ENCODE measurements around the gene AGO3. TPM values are rescaled to one million over a fixed set of nuclear protein-coding genes. Genes with fewer than 3 reads are reported as not detected.
"Not testable (repeated sequence)": the region's sequence is repeated elsewhere in the genome, so short reads cannot be mapped to it uniquely, and the experiment has no call there.

Gene AGO3
- total RNA-seq (2014; rRNA removed; shearing (Covaris generic)), result 13.9 and 23.0 TPM in 2 replicates
- 14.0 and 22.9 TPM in 2 replicates for polyA plus RNA-seq (2015; cell fraction: cytosol; rRNA removed)
- 18.8 and 21.9 TPM in 2 replicates for polyA plus RNA-seq (2015; cell fraction: nucleus; rRNA removed)

DNA sequence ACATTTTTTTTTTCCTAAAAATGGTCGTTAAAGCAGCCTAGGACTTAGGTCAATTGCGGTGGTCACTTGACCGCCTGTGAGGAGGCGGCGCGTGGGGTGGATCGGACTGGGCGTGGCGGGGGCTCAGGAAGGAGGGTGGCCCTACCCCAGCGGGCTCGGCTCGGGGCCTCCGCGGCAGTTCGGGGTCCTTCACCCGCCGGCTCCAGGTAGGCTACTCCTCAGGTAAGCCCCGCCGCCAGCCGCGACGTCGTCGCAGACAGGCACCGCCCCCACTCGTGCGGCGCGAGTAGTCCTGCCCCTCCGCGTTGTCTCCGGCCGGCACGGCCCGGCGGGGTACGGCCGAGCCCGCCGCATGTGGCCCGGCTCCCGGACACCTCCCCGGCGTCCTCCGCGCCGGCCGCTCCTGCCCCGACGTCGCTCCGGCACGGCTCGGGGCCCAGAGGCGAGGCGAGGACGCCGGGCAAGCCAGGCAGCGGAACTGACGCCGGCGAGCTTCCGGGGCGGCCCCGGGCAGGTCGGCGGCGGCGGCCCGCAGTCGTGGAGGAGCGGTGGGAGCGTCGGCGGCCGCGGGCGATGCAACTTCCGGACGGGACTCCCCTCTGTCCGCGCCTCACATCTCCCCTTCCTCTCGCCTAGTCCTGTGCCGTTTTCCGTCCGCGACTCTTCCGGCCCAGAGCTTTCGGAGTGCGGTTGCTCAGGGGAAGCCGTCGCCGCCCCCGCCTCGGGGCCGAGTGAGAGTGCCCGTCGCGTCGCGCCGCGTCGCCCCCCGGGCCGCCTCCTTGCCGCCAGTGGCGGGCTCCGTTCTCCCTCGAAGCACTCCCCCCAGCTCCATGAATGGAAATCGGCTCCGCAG is at the start of gene AGO3:
Gene AGO3, plus strand, starts transcription at position 513 of the 853 bp plus-strand sequence. Its CDS starts 322 bp downstream, at position 835.
- DNase-seq (ENCODE audit: low read depth), result peak; percentile 93

DNA sequence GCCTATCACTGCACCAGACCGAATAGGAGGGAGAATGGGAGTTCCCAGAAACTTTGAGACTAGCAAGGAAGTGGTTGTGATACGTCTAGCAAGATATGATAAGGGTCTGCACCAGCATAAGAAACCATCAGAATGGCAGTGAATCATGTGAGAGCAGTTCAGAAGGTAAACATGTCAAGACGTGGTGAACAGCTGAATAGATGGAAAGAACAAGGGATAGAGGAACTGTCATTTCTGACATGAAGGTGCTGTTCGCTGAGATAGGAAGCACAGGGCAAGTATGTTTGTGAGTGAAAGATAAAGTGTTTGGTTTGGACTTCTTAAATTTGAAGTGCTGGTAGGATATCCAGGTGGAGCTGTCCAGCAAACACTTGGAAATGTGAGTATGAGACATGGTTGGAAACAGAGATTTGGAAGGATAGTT is 49.0 kb upstream of the AGO3 start:
- no peak for DNase-seq (ENCODE audit: low read depth)

DNA sequence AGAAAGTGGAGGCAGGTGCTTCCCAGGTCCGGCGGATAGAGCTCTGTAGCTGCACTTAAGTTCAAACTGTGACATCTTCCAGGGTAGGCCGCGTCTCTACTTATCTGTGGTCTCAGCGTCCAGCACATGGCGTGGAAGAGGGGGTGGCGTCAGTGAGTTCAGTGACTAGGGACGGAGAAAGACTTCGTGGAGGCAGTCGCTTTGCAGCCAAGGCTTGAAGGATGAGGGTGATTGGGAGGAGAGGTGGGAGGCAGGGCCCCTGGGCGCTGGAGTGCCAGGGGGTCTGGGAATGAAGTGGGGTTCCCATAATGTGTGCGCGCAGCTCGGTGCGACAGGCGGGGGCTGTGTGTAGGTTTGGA is 48.3 kb upstream of the AGO3 start:
- no peak for DNase-seq (ENCODE audit: low read depth)

DNA sequence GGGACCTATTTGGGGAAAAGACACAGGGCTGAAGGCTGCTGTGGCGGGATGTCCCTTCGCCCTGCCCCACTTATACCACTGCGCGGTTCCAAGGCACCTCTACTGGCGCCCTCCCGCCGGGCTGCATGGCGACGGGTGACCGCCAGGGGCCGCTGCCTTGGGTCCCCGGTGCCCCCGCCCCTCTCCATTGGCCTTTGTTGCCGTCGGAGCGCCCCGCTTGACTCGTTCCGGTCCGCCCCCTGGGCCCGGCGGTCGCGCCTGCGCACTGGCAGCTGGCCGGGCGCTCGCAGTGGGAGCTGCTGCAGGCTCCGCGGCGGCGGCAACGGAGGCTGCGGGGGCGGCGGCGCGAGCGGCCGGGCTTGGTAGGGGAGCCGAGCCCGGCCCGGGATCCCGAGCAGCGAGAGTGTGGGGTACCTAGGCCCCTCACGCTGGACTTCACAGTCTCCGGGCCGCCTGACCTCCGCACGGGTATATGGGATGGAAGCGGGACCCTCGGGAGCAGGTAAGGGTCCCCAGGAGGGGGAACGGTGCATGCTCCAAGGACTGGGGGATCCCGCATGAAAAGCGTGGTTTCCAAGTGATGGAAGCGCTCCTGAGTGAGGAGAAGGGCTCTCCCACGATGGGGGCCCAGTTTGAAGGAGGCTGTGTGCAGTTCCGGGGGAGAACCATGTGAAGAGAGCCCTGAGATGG is 47.8 kb upstream of the AGO3 start, which contains the start of gene AGO1:
Gene AGO1, plus strand, starts transcription at position 265 of the 690 bp plus-strand sequence. Its CDS starts 213 bp downstream, at position 478.
- DNase-seq (ENCODE audit: low read depth), result peak; percentile 86

DNA sequence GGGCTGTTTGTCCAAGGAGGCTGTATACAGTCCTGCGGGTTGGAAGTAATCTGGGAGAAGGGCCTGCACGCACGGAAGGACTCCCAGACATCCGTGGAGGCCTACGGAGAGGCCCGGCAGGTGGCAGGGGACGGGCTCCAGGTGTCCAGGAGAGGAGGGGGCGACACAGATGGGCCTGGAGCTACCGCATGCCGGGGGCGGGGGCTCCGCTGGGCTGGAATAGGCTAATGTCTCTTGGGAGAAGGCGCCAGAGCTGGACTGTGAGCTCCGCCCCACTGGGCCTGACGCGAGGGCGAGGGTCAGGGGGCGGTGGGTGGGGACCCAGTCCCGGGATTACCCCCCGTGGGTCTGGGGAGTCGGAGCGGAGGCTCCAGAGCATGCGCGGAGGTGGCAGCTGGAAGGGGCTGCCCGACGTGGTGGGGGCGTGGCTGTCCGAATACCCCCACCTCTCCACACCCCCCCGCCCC is 47.2 kb upstream of the AGO3 start:
- DNase-seq (ENCODE audit: low read depth), result no peak

DNA sequence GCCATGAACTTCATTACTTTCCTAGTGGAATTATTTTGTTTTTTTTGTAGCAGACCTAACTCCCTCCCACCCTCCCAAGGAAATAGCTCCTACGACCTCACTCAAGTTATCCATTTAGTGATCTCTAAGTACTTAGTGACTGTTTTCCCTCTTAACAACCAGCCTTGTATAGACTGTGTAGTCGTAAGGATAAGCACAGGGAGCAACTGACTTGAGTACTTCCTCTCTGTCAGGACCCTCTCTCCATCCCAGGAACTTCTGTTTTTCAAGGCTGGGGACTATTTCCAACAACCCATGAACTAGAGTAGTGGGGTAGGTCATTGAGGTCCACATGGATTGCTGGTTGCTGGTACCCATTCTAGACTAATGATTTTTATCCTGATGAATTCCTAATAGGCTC is 46.0 kb upstream of the AGO3 start:
- no peak for DNase-seq (ENCODE audit: low read depth)

DNA sequence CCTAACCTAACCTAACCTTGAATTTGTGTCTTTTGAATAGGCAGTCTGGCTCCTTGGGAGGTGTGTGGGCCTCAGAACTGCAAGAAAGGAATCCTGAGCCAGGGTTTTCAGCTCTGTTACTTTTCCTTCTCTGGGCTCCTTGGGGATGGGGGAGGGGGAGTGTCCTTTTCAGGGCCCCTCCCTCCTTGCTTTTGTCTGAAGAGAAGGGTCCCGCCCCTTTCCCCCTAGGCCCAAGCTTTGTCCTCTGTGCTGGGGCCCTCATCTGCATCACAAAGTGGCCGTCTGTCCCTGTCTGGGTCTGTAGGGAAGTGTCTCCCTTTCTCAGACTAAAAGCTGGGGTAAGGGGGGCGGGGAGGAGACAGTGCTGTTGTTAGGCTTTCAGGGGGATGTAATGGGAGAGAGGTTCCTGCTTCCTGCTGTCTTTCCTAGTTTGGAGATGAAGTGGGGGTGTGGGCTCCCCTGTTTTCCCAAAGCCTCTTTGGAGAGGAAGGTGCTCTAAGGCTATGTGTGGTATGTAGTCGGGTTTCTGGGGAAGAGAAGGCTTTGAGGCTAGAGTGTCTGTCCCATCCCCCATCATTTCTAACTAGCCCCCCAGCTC is 44.8 kb upstream of the AGO3 start:
- no peak for DNase-seq (ENCODE audit: low read depth)

DNA sequence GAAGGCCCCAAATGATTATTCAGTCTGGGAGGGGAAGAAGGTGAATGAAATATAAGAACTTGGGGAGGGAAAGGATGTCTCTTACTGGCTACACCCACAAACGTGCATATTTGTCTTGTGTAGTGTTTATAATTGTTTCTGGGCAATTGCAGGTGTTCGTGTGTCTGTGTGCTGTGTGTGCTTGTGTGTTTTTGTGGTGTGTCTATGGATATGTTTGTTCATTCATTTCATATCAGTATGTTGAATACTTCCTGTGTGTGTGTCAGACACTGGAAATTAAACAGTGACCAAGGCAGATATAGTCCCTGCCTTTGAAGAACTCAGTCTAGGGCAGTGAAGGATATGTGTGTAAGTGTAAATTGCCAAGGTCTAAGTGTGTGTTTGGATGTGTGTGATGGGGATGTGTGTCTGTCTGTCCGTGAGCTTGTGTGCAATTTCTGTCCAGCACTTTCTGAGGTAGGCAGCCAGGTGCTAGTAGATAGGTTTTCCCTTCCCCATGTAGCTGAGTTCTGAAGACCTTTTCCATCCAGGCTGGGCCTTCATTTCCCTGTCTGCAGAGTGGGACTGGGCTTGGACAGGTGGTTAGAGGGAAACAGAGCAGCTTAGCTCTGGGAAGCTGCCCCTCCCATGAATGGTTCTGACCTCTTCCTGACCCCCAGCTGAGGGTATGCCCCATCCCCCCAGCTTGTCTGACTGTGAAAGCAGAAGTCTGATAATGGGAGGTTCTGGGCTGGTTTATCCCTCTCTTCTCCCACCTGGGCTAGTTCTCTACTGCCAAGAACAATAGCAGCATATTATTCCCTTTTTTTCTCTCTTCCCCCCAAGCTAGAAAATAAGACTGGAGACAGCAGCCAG is 44.1 kb upstream of the AGO3 start:
- no peak for DNase-seq (ENCODE audit: low read depth)

DNA sequence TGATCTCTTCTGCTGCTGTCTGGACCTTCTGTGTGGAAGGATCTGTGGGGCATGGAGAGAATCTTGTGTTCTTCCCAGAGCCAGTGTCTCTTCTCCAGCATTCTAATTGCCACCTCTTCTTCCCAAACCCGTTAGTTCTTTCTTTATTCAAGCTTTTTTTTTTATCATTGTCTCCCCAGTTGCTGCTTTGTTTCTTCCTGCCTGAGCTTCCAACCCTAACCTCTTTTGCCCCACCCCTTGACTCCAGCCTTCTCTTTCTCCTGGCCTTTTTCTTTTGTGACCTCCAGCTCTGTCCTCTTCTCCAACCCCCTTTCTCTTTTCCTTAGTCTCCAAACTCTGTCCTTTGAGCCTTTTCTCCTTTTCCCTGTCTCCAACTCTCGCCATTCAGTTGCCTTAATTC is 43.4 kb upstream of the AGO3 start:
- no peak for DNase-seq (ENCODE audit: low read depth)

DNA sequence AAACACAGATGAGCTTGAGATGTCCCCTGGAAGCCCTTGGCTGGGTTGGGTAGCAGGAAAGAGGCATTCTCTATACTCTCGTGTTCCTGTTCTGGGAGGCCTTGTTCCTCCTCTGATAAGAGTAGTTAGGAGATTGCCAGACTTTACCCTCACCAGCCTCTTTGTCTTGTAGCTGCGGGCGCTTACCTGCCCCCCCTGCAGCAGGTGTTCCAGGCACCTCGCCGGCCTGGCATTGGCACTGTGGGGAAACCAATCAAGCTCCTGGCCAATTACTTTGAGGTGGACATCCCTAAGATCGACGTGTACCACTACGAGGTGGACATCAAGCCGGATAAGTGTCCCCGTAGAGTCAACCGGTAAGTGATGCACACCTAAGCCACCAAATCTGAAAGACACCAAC is 42.6 kb upstream of the AGO3 start:
- DNase-seq (ENCODE audit: low read depth), result no peak

DNA sequence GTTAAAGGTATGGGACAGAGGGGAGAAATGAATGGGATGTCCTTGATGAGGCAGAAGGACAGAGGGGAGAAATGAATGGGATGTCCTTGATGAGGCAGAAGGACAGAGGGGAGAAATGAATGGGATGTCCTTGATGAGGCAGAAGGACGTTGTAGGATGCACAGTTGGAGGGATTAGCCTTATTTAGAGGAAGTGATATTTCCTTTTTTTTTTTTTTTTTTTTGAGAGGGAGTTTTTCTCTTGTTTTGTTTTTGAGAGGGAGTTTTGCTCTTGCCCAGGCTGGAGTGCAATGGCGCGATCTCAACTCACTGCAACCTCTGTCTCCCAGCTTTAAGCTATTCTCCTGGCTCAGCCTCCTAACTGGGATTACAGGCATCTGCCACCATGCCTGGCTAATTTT is 41.9 kb upstream of the AGO3 start:
- not testable (repeated sequence) for DNase-seq (ENCODE audit: low read depth)

DNA sequence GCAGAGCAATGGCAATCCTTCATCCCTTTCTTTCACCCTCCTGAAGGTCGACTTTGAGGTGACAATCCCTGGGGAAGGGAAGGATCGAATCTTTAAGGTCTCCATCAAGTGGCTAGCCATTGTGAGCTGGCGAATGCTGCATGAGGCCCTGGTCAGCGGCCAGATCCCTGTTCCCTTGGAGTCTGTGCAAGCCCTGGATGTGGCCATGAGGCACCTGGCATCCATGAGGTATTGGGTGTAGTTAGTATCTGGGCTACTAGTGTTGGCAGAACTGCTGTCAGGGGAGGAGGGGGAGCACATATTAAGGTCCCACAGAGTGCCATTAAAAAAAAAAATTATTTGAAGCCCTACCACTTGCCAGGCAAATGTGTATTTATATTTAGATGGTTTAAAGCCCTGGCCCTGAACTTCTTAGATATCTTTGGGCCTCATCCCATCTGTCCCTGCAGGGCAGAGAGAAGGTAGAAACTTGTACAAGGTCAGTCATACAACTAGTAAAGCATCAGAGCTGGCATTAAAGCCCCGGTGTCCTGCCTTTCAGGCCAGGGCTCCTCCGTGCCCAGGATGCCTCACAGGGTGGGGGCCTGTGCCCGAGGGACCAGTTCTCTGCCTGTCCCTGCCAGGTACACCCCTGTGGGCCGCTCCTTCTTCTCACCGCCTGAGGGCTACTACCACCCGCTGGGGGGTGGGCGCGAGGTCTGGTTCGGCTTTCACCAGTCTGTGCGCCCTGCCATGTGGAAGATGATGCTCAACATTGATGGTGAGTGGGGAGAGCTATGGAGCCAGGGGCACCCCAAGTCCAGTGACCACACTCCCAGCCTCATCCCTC is 37.6 kb upstream of the AGO3 start:
- no peak for DNase-seq (ENCODE audit: low read depth)

DNA sequence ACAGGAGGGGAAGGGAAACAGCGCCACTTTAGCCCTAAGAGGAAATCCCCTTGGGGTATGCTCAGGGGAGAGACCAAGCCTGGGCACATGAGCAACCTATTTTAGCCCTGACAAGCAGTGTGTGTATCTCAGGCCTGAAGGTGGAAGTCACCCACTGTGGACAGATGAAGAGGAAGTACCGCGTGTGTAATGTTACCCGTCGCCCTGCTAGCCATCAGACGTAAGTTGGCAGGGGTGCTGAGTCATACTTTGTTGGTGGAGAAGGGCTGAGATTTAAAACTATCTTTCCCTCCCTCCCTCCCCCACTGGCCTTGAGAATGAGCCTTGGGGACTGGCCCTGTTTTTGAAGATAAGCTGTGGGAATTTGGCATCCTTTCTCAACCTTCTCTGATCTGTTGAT is 36.7 kb upstream of the AGO3 start:
- DNase-seq (ENCODE audit: low read depth), result peak; percentile 60

DNA sequence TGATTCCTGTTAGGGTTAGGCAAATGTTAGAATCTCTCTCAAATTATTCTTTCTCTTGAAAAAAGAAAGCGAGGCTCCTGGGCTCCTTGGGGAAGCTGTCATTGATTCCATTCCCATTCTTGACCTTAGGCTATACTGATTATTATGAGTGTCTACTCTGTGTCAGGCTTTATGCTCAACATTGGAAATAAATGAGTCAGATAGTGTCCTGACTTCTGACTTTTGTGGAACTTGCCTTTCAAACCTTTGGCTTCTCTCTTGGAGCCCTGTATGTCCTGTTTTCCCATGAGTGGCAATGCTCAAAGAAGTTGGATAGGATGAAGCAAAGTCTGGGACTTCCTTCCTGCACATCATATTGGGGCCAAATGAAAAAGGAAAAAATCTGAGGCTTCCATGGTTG is 36.2 kb upstream of the AGO3 start:
- DNase-seq (ENCODE audit: low read depth), result no peak

DNA sequence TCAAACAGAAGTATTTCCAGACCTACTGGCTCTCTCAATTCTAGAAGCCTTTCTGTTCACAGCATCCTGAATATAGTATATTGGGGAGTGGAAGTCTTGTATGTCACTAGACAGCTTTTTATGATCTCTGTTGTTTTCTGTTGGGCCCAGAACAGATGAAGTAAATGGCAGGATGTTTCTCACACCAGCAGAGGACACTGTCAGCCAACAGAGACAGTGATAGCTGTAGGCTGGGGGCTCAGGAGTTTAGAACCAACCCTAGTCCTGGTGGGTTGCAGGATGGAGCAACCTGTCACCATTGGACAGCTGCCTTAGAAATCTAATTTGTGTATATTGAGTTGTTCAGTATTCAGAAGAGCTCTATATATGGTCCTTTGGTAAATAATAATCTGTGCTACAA is 31.0 kb upstream of the AGO3 start:
- DNase-seq (ENCODE audit: low read depth), result no peak

DNA sequence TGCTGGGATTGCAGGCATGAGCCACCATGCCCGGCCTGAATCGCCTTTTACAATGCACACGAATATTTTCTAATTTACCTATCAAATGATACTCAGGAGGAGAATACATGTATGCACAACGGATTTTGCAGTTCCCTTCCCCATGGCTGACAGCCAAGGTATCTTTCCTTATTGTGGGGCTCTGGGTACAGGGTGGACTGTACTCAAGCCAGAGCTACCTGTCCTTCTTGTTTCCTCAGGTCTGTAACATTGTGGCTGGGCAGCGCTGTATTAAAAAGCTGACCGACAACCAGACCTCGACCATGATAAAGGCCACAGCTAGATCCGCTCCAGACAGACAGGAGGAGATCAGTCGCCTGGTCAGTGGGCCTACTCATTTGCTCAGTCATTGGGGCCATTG is 29.7 kb upstream of the AGO3 start:
- no peak for DNase-seq (ENCODE audit: low read depth)

DNA sequence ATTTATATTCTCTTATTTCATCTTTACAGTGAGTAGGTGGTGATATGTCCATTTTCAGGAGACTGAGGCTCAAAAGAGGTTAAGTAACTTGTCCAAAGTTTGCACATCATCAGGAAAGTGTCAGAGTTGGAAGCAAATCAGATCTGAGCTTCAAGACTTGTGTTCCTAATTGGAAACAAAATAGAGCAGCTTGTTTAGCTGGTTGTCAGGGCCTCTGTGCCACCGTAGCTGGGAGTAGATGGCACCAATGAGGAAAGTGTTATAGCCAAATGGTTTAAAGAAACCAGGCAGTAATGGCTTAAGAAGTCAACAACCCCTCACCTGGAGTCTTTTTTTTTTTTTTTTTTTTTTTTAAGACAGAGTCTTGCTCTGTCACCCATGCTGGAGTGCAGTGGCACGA is 28.2 kb upstream of the AGO3 start:
- no peak for DNase-seq (ENCODE audit: low read depth)

DNA sequence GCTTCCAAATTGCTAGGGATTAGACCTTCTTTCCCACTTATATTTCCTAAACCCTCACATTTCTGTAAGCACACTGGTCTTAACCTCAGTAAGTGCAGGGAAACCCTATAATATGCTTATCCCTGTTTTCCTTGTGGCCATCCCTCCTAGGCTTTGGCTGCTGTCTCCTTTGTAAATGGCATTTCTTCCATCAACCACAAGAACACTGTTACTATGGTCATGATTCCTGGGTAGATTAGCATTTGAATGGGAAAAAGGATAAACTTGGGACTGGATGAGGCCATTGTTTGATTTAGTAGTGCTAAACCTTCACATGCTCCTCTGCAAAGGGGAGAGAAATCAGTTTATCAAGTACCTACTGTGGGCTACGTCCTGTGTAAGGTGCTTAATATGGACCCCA is 16.2 kb upstream of the AGO3 start:
- DNase-seq (ENCODE audit: low read depth), result no peak

DNA sequence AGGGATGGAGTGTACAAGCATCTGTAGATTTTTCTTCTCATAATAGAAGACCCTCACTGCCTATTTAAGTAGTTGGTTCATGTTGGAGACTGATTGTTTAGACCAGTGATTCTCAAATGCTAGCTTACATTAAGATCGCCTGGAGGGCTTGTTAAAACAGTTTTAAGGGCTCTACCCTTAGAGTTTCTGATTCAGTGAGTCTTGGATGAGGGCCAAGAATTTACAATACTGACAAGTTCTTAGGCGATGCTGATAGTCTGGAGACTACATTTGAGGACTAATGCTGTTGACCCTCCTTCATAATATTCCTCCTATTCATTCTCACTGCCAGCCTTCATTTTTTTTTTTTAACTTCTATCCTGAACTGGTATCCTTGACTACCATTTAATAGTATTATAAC is 15.2 kb upstream of the AGO3 start:
- DNase-seq (ENCODE audit: low read depth), result no peak

DNA sequence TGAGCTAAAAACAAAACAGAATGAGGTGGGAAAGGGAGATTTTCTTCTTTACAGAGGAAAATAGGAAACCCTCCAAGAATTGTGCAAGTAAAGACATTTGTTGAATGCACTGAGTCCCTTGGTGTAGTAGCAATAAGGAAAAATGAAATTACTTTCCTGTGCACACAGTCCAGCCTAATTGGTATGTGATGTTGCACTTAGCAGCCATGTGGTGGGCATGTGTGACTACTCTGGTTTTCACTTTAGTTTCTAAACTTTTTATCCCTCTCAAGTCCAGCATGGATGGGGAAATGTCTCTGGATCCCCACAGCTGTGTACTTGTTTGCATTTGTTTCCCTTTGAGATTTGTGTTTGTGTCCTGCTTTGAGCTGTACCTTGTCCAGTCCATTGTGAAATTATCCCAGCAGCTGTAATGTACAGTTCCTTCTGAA is 7.1 kb upstream of the AGO3 start:
- DNase-seq (ENCODE audit: low read depth), result no peak

All from HT1080 (cell line).